ENCODE measurements around the gene SNRPA1.
"Not testable (repeated sequence)": the region's sequence is repeated elsewhere in the genome, so short reads cannot be mapped to it uniquely, and the experiment has no call there.

The SNRPA1 gene

GRCh38 chr15:101293122-101293521 is 1.9 kb downstream of the SNRPA1 start:
- peak in 2 of 3 experiments; percentile 37 to 65 for DNase-seq

- peak; percentile 51 to 74 (median 73) for DNase-seq
Measured at GRCh38 chr15:101288905-101289513, 6.0 kb downstream of the SNRPA1 start.

- not testable (repeated sequence) for DNase-seq
Measured at GRCh38 chr15:101287342-101287741, 7.7 kb downstream of the SNRPA1 start.

- DNase-seq = no peak
Measured at GRCh38 chr15:101286471-101287114, 8.5 kb downstream of the SNRPA1 start.

GRCh38 chr15:101283931-101284330 is 11.1 kb downstream of the SNRPA1 start:
- DNase-seq = no peak

- no peak for DNase-seq
Measured at GRCh38 chr15:101280007-101280406, 15.0 kb downstream of the SNRPA1 start.

GRCh38 chr15:101277943-101278564 is 17.0 kb downstream of the SNRPA1 start:
- peak in 1 of 3 experiments; percentile 29 for DNase-seq

GRCh38 chr15:101277038-101277822 is 17.8 kb downstream of the SNRPA1 start, which contains the start of gene SELENOS:
SELENOS (minus strand) TSS chr15:101277485; CDS start chr15:101277417, 68 bp downstream.
- peak; percentile 93 to 98 (median 94) for DNase-seq

- DNase-seq = peak in 2 of 3 experiments; percentile 30 to 61
Measured at GRCh38 chr15:101276501-101277037, 18.5 kb downstream of the SNRPA1 start.

GRCh38 chr15:101275018-101275417 is 20.0 kb downstream of the SNRPA1 start:
- no peak for DNase-seq

- no peak for DNase-seq
Measured at GRCh38 chr15:101273534-101273933, 21.5 kb downstream of the SNRPA1 start.

GRCh38 chr15:101272584-101272983 is 22.5 kb downstream of the SNRPA1 start:
- DNase-seq = no peak

- DNase-seq = no peak
Measured at GRCh38 chr15:101269479-101270223, 25.4 kb downstream of the SNRPA1 start.

GRCh38 chr15:101267320-101268104 is 27.5 kb downstream of the SNRPA1 start:
- no peak for DNase-seq

GRCh38 chr15:101266787-101267186 is 28.3 kb downstream of the SNRPA1 start:
- DNase-seq = no peak

GRCh38 chr15:101266034-101266433 is 29.0 kb downstream of the SNRPA1 start:
- no peak for DNase-seq

- DNase-seq = no peak
Measured at GRCh38 chr15:101264911-101265641, 30.0 kb downstream of the SNRPA1 start.

- no peak for DNase-seq
Measured at GRCh38 chr15:101264011-101264410, 31.0 kb downstream of the SNRPA1 start.

GRCh38 chr15:101262551-101262950 is 32.5 kb downstream of the SNRPA1 start:
- no peak for DNase-seq

All from NCI-H1417 (cell line).